Measurements from ENCODE around the gene C1orf74. TPM values are rescaled to one million over a fixed set of nuclear protein-coding genes. Genes with fewer than 3 reads are reported as not detected.

The C1orf74 gene
- total and polyA plus RNA-seq, 4 donors = 0.82 to 1.8 (median 1.1) TPM

- Histone ChIP-seq H3K9me3 (ENCODE audit: control insufficient read depth in 4 of 4, low read length in 3 of 4) (no peaks in the 10 kb centered on the region), H3K36me3 (ENCODE audit: control insufficient read depth in 4 of 4, insufficient read depth in 3 of 4, low read depth in 1 of 4, low read length in 3 of 4) (peaks cover 0 to 27% (median 16%) of the 10 kb centered on the region in 4 donors), H3K27me3 (ENCODE audit: control insufficient read depth in 4 of 4, insufficient read depth in 4 of 4, low read length in 3 of 4) (no peaks in the 10 kb centered on the region), H3K4me1 (ENCODE audit: control insufficient read depth in 4 of 4, insufficient read depth in 4 of 4, low read length in 3 of 4) (peaks cover 0 to 30% (median 18%) of the 10 kb centered on the region in 4 donors), H3K9ac (ENCODE audit: low read depth in 1 of 2, low read length in 2 of 2) (no peak overlapping the region), H3K27ac (ENCODE audit: low read depth in 1 of 2, low read length in 2 of 2) (peak overlapping the region; percentile 60 to 70), H3K4me3 (ENCODE audit: low read depth in 1 of 3, low read length in 3 of 3) (no peak overlapping the region)
- DNase-seq (ENCODE audit: low spot score) = no peak
- 86% methylated on average over 3 of the region's 3 CpGs for WGBS
- no peak for TF ChIP-seq EGR1 (IDR thresholded peaks at IDR 0.05; ENCODE audit: low read depth in 2 of 2)
- no peak for TF ChIP-seq GABPA (IDR thresholded peaks at IDR 0.05 in 1 of 2, conservative IDR thresholded peaks at IDR 0.05 in 1 of 2)
- TF ChIP-seq REST (IDR thresholded peaks at IDR 0.05) = no peak
- no peak for TF ChIP-seq ATF3 (IDR thresholded peaks at IDR 0.05)
- TF ChIP-seq FOXA2 (IDR thresholded peaks at IDR 0.05) = no peak
- TF ChIP-seq FOXA1 (IDR thresholded peaks at IDR 0.05) = no peak
- no peak for TF ChIP-seq RXRA (IDR thresholded peaks at IDR 0.05)
- TF ChIP-seq MAX (IDR thresholded peaks at IDR 0.05) = no peak
- TF ChIP-seq YY1 (IDR thresholded peaks at IDR 0.05) = no peak
- no peak for TF ChIP-seq CTCF (IDR thresholded peaks at IDR 0.05; ENCODE audit: low read depth, low read length, missing input control)
- no peak for TF ChIP-seq HNF4A (conservative IDR thresholded peaks at IDR 0.05)
- no peak for TF ChIP-seq NR2F2 (IDR thresholded peaks at IDR 0.05)
- no peak for TF ChIP-seq RAD21 (IDR thresholded peaks at IDR 0.05)
Observed at GRCh38 chr1:209733409-209734192, 50.8 kb downstream of the C1orf74 start.

GRCh38 chr1:209732725-209733124 is 51.6 kb downstream of the C1orf74 start:
- Histone ChIP-seq H3K36me3 (ENCODE audit: control insufficient read depth in 4 of 4, insufficient read depth in 3 of 4, low read depth in 1 of 4, low read length in 3 of 4) (peaks cover 0 to 24% (median 14%) of the 10 kb centered on the region in 4 donors), H3K4me3 (ENCODE audit: low read depth in 1 of 3, low read length in 3 of 3) (no peak overlapping the region), H3K9ac (ENCODE audit: low read depth in 1 of 2, low read length in 2 of 2) (peak overlapping the region in 1 of 2 donors; percentile 41), H3K4me1 (ENCODE audit: control insufficient read depth in 4 of 4, insufficient read depth in 4 of 4, low read length in 3 of 4) (peaks cover 0 to 30% (median 18%) of the 10 kb centered on the region in 4 donors), H3K27ac (ENCODE audit: low read depth in 1 of 2, low read length in 2 of 2) (peak overlapping the region; percentile 60 to 70), H3K27me3 (ENCODE audit: control insufficient read depth in 4 of 4, insufficient read depth in 4 of 4, low read length in 3 of 4) (no peaks in the 10 kb centered on the region), H3K9me3 (ENCODE audit: control insufficient read depth in 4 of 4, low read length in 3 of 4) (no peaks in the 10 kb centered on the region)
- WGBS = 26% methylated on average over 1 of the region's 1 CpG
- DNase-seq (ENCODE audit: low spot score) = no peak
- TF ChIP-seq RXRA (IDR thresholded peaks at IDR 0.05) (peak; percentile 84 to 91), YY1 (IDR thresholded peaks at IDR 0.05) (no peak), ZBTB33 (IDR thresholded peaks at IDR 0.05) (no peak), RAD21 (IDR thresholded peaks at IDR 0.05) (peak in 1 of 2 donors; percentile 12), JUND (IDR thresholded peaks at IDR 0.05) (peak in 1 of 2 donors; percentile 14), SP1 (IDR thresholded peaks at IDR 0.05) (peak; percentile 43)
